GM12874 (cell line): Measurements from ENCODE around the gene PAPSS1.

Experiments
- TF ChIP-seq, protein P1 (sequence below): IDR thresholded peaks from 2 replicates; pipeline ENCODE4 v1.5.1; 2011; ENCODE audit warnings: low read depth, mild to moderate bottlenecking, control low read depth, low read length, moderate library complexity; ENCODE audit not compliant: insufficient read depth

Gene PAPSS1

DNA sequence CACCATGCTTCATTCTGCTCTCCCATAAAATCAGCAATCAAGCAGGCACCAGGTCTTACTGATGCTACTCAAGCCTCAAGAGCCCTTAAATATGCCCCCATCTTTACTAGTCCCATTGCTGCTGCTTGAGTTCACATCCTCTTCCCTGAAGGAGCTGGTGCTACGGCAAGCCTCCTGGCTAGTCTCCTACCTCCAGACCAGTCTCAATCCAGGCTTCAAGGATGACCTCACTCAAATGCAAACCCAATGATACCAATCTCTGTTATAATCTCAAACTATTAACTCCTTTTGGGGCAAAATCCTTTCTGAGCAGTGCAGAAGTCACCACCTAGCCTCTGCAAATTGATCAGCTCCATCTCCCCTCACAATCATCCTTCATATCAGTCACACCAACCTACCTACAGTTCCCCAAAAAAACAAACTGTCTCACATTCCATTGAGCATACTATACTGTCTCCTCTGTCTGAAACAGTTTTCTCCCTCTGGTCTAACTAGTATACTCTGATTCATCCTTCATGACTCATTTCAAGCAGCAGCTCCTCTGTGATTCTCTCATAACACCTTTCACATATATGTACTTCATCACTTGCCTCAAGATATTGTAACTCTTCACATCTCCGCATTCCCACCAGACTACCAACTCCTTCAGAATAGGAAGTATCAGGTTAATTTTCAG, 30.0 kb downstream of the PAPSS1 start:
- TF ChIP-seq, protein P1, sequence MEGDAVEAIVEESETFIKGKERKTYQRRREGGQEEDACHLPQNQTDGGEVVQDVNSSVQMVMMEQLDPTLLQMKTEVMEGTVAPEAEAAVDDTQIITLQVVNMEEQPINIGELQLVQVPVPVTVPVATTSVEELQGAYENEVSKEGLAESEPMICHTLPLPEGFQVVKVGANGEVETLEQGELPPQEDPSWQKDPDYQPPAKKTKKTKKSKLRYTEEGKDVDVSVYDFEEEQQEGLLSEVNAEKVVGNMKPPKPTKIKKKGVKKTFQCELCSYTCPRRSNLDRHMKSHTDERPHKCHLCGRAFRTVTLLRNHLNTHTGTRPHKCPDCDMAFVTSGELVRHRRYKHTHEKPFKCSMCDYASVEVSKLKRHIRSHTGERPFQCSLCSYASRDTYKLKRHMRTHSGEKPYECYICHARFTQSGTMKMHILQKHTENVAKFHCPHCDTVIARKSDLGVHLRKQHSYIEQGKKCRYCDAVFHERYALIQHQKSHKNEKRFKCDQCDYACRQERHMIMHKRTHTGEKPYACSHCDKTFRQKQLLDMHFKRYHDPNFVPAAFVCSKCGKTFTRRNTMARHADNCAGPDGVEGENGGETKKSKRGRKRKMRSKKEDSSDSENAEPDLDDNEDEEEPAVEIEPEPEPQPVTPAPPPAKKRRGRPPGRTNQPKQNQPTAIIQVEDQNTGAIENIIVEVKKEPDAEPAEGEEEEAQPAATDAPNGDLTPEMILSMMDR = no peak

- TF ChIP-seq, protein P1 = no peak
Observed at GRCh38 chr4:107688421-107688820, 31.6 kb downstream of the PAPSS1 start.

GRCh38 chr4:107685740-107686139, 34.3 kb downstream of the PAPSS1 start:
- TF ChIP-seq, protein P1 = no peak

- TF ChIP-seq, protein P1 = no peak
Observed at GRCh38 chr4:107683873-107684272, 36.2 kb downstream of the PAPSS1 start.

GRCh38 chr4:107682306-107682705, 37.7 kb downstream of the PAPSS1 start:
- TF ChIP-seq, protein P1 = no peak

- TF ChIP-seq, protein P1 = no peak
Observed at GRCh38 chr4:107669068-107669467, 51.0 kb downstream of the PAPSS1 start.

GRCh38 chr4:107666134-107666533, 53.9 kb downstream of the PAPSS1 start:
- TF ChIP-seq, protein P1 = no peak

DNA sequence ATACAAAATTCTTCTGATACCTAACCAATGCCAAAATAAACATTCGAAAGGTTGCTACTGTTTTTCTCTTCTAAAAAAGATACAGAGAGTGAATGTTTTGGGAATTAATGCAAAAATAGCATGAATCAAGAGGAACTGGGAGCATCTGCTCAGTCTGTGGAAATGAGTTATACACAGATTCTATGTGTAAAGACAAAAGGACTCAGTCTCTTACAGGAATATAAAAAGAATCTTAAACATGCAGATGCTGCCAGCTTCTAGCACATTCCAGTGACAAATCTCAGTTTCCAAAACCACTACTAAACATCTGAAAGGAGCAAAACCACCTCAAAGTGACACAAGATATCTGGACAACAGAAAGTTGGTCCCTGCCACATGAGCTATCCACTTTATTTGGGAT, 55.0 kb downstream of the PAPSS1 start:
- TF ChIP-seq, protein P1 = no peak
